GM19238 (cell line): ENCODE results near the gene CXCR5.

Source experiments
- DNase-seq: peaks from one replicate; pipeline ENCODE4 v3.0.0; 2011; ENCODE audit warnings: low spot score; ENCODE audit not compliant: insufficient read length

The CXCR5 gene

DNA sequence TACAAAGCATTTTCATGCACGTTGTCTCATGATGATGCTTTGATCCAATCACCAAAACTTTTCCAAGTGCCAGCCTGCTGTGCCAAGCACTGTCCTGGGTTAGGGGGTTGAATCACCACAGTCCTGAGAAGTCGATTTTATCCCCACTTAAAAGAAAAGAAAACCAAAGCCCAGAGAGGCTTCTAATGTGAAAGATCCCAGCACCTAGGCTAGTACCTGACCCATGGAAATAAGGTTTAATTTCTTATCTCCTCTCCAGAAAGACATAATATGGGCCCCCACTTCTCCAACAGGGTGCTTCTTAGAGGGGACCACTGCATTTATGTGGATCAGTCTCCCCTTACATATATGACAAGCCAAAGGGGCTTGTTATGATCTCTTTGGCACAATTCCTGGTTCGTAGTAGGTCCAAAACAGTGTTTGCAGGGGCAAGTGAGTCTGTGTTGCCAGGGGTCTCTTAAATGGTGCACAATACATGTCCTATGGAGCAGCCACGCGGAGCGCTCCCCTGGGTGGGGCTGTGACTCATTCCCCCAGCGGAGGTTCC is 43.9 kb downstream of the CXCR5 start:
- DNase-seq: no peak

DNA sequence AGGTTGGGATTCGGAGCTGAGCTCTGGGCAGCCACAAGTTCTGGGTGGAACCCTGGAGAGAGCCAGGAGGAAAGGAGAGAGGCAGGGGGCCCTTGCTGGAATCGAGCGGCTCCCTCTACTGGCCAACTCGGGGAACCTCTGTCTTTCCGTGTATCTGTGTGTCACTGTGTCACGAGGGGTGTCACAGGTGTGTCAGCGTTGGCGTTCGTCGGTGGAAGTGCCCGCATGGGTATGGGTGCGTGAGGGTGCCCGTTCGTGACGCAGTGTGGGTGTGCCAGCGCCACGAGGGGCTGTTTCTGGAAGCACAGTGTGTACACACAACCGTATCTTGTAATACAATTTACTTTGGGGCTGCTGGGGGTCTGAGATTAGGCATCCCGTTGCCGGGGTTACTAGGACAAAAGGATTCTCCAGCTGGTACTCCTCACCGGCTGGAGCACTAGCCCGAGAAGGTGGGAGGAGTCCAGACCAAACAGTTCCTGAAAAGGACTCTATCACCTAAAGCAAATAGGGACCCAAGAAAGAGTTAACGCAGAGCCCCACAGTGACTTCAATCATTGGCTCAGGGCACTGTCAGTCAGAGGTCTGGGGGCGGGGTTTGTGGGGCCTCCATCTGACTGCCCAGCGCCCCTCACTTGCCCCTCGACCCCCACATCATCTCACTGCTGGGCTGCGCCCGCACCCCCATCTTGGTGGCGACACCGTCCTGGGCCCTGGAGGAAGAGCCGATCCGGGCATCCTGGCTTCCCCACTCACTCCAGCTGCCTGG is 44.6 kb downstream of the CXCR5 start:
- DNase-seq: peak; percentile 82

GRCh38 chr11:118928870-118929500 is 45.3 kb downstream of the CXCR5 start:
- DNase-seq: no peak

GRCh38 chr11:118929501-118930093 is 45.9 kb downstream of the CXCR5 start:
- peak; percentile 46 for DNase-seq

DNA sequence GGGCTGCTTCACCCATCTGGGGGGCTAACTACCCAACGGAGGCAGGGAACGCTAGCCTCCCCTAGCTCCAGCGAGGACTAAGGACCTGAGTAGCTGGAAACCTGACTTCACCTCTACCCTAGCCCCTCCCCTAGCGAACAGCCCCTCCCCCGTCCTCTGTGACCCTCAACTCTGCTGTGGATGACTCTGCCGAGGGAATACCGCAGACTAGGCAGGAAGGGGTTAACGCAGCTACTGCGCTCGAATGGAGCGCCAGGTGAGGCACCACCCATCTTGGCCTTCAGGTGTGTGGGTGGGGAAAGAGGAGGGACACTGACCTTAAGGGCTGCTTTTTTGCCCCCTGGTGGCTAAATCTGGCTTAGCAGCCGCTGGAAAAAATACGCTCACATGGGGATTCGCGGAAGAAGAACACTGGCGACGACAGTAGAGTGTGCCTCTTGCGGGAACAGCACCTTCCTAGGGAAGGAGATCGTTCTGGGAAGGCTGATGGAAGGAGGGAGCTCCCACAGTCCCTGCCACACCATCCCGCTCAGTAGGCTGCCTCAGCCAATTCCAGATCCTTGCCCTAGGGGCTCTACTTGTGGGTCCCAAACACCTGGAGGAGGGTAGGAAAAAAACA is 46.5 kb downstream of the CXCR5 start:
- peak; percentile 71 for DNase-seq

GRCh38 chr11:118931571-118931970 is 47.9 kb downstream of the CXCR5 start:
- DNase-seq: no peak

GRCh38 chr11:118933486-118933885 is 49.8 kb downstream of the CXCR5 start:
- no peak for DNase-seq

DNA sequence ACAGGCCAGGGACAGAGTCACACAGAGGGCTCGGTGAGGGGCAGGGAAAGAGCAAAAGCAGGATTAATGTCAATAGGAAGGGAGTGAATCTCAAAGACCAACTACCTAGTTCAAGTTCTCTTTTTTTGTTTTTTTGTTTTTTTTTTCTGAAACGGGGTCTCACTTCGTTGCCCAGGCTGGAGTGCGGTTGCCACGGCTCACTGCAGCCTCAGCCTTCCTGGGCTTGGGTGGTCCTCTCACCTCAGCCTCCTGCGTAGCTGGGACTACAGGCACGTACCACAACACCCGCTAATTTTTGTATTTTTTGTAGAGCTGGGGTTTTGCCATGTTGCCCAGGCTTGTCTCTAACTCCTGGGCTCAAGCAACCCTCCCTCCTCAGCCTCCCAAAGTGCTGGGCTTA is 51.7 kb downstream of the CXCR5 start:
- no peak for DNase-seq

- DNase-seq: no peak
Observed at GRCh38 chr11:118938491-118939403, 55.1 kb downstream of the CXCR5 start.

DNA sequence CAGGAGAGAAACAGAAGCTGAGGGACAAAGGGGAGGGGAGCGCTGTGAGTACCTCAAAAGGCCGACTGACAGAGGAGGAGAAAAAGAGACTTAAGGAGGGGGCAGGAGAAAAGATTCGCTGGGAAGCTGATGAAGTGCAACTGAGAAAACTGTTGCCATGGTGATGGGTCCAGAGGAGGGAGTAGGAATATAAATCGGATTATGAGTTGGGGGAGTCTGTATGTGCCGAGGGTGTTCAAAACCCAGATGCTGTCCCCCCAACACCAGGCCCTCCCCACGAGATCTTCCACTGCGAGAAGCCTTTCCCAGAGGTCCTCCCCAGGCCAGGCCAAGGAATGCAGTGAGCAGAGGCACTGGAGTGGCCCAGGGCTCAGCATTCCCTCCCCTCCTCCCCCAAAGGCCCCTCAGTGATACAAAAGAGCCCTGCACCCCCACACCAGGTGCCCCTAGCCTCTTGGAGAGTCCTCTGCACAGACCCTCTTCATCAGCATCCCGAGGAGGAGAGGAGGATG is 55.8 kb downstream of the CXCR5 start:
- no peak for DNase-seq

- DNase-seq: peak; percentile 62
Observed at GRCh38 chr11:118939953-118940598, 56.4 kb downstream of the CXCR5 start.

DNA sequence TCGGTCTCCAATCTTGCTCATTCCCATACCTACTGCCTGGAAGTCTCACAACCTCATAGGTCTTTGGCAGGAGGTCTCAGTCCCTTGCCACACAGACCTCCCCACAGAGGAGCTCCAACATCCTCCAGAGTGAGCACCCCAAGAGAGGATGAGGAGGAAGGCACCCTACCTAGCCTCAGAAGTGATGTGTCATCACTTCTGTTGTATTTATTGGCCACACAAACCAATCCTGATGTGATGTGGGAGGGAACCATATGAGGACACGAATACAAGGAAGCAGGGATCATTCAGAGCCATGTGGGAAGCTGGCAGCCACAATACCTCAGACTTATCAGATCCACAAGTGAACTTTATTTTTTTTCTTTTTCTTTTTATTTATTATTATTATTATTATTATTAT is 63.4 kb downstream of the CXCR5 start:
- DNase-seq: no peak
